Tongue (tissue), 2 donors: ENCODE measurements around the gene MAMDC4. TPM values are rescaled to one million over a fixed set of nuclear protein-coding genes. Genes with fewer than 3 reads are reported as not detected.
A peak's percentile ranks its signal among the peaks of the same experiment; 100 is the strongest.
"Not testable (repeated sequence)": the region's sequence is repeated elsewhere in the genome, so short reads cannot be mapped to it uniquely, and the experiment has no call there.

Experiments
- DNase-seq: peaks from one replicate; pipeline ENCODE4 v3.0.0-alpha.2; 2015
- total RNA-seq: library from RNA; depleted of rRNA; stranded (reverse); fragments of >200 nt; gene quantifications from one replicate; pipeline ENCODE4 v1.2.3, GENCODE V29; 2014

Gene MAMDC4
- total RNA-seq, 1 donor from 2014 or later: 3.8 TPM

GRCh38 chr9:136825295-136826187 is 26.6 kb upstream of the MAMDC4 start:
- no peak for DNase-seq

- DNase-seq: no peak
These were observed 26.0 kb upstream of the MAMDC4 start for GRCh38 chr9:136826188-136826541.

- DNase-seq: no peak
These were observed 25.2 kb upstream of the MAMDC4 start for GRCh38 chr9:136826703-136827582.

- no peak for DNase-seq
These were observed 24.2 kb upstream of the MAMDC4 start for GRCh38 chr9:136827794-136828473.

- no peak for DNase-seq
These were observed 23.5 kb upstream of the MAMDC4 start for GRCh38 chr9:136828474-136829140.

- no peak for DNase-seq
These were observed 22.7 kb upstream of the MAMDC4 start for GRCh38 chr9:136829412-136829811.

- DNase-seq: no peak
These were observed 21.9 kb upstream of the MAMDC4 start for GRCh38 chr9:136829981-136830885.

GRCh38 chr9:136831002-136831719 is 21.0 kb upstream of the MAMDC4 start:
- no peak for DNase-seq

- no peak for DNase-seq
These were observed 20.4 kb upstream of the MAMDC4 start for GRCh38 chr9:136831720-136832104.

- DNase-seq: no peak
These were observed 19.6 kb upstream of the MAMDC4 start for GRCh38 chr9:136832581-136832980.

- not testable (repeated sequence) for DNase-seq
These were observed 18.6 kb upstream of the MAMDC4 start for GRCh38 chr9:136833381-136834048.

GRCh38 chr9:136835162-136835931 is 16.8 kb upstream of the MAMDC4 start:
- no peak for DNase-seq

- peak; percentile 57 for DNase-seq
These were observed 15.9 kb upstream of the MAMDC4 start for GRCh38 chr9:136835932-136836904.

- DNase-seq: no peak
These were observed 14.8 kb upstream of the MAMDC4 start for GRCh38 chr9:136837146-136837855.

- DNase-seq: not testable (repeated sequence)
These were observed 14.3 kb upstream of the MAMDC4 start for GRCh38 chr9:136837856-136838277.

GRCh38 chr9:136838314-136839228 is 13.6 kb upstream of the MAMDC4 start:
- DNase-seq: no peak
